ENCODE results near the gene MRPS21.

Gene MRPS21

GRCh38 chr1:150293433-150294253 lies at the start of gene MRPS21:
Gene MRPS21, plus strand, starts transcription at chr1:150293861. Its CDS starts 506 bp downstream, at chr1:150294367.
- peak; percentile 94 for DNase-seq (ENCODE audit: low read depth)
- TF ChIP-seq MAX (IDR thresholded peaks at IDR 0.05; ENCODE audit: low read depth, low read length), result peak; percentile 93
- TF ChIP-seq POLR2A (IDR thresholded peaks at IDR 0.05; ENCODE audit: extremely low read depth, insufficient read length), result peak; percentile 95
- TF ChIP-seq, protein P1, sequence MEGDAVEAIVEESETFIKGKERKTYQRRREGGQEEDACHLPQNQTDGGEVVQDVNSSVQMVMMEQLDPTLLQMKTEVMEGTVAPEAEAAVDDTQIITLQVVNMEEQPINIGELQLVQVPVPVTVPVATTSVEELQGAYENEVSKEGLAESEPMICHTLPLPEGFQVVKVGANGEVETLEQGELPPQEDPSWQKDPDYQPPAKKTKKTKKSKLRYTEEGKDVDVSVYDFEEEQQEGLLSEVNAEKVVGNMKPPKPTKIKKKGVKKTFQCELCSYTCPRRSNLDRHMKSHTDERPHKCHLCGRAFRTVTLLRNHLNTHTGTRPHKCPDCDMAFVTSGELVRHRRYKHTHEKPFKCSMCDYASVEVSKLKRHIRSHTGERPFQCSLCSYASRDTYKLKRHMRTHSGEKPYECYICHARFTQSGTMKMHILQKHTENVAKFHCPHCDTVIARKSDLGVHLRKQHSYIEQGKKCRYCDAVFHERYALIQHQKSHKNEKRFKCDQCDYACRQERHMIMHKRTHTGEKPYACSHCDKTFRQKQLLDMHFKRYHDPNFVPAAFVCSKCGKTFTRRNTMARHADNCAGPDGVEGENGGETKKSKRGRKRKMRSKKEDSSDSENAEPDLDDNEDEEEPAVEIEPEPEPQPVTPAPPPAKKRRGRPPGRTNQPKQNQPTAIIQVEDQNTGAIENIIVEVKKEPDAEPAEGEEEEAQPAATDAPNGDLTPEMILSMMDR (IDR thresholded peaks at IDR 0.05; ENCODE audit: low read depth, low read length), result no peak
- TF ChIP-seq MYC (IDR thresholded peaks at IDR 0.05; ENCODE audit: low read depth, low read length), result peak; percentile 97
- H3K4me3 ChIP-seq (ENCODE audit: low read depth, low read length), result peak within 1 kb of the TSS; percentile 100

- peak; percentile 23 for DNase-seq (ENCODE audit: low read depth)
- no peak for TF ChIP-seq MAX (IDR thresholded peaks at IDR 0.05; ENCODE audit: low read depth, low read length)
- no peak for TF ChIP-seq POLR2A (IDR thresholded peaks at IDR 0.05; ENCODE audit: extremely low read depth, insufficient read length)
- no peak for TF ChIP-seq MYC (IDR thresholded peaks at IDR 0.05; ENCODE audit: low read depth, low read length)
- TF ChIP-seq, protein P1 (IDR thresholded peaks at IDR 0.05; ENCODE audit: low read depth, low read length), result no peak
- no peak overlapping the region for H3K4me3 ChIP-seq (ENCODE audit: low read depth, low read length)
Observed at GRCh38 chr1:150249936-150250335, 43.7 kb upstream of the MRPS21 start.

- TF ChIP-seq MYC (IDR thresholded peaks at IDR 0.05; ENCODE audit: low read depth, low read length) (no peak), POLR2A (IDR thresholded peaks at IDR 0.05; ENCODE audit: extremely low read depth, insufficient read length) (no peak), MAX (IDR thresholded peaks at IDR 0.05; ENCODE audit: low read depth, low read length) (no peak)
- TF ChIP-seq, protein P1 (IDR thresholded peaks at IDR 0.05; ENCODE audit: low read depth, low read length), result no peak
- H3K4me3 ChIP-seq (ENCODE audit: low read depth, low read length), result no peak overlapping the region
- no peak for DNase-seq (ENCODE audit: low read depth)
Observed at GRCh38 chr1:150256198-150256553, 37.5 kb upstream of the MRPS21 start.

DNA sequence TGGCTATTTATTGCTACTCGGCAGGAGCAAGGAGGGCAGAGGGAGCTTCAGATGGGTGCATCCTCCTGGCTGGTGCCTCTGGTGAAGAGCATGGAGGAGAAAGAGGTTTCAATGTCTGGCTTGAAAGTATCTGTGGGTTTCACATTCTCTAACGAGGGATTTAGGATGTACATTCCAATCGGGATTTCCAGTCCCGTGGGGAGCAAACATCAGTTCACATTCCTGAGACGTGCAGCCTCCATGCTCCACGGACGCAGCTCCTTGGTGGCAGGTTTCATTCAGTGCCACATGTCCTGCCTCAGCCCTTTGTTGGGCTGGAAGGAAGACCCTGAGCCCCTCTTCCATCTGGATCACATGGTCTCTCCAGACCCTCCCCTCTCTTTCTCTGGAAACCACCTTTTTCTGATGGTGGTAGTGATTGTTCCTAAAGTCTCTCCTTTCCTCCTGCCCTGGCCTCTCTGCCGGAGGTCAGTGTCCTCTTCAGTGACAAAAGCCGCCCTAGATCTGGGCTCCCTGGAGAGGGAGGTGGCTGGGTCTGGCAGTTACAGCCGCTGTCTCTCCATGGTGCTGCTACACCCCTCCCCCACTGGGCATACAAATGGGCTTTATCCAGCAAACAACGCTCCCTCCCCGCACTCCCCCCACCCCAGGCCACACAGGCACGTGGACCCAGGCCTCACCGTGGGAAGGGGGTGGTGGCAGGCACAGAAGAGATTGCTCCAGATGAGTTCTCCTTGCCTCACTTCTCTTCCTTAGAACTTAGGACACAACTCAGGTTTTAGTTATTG lies 36.9 kb upstream of the MRPS21 start:
- TF ChIP-seq POLR2A (IDR thresholded peaks at IDR 0.05; ENCODE audit: extremely low read depth, insufficient read length) (no peak), MYC (IDR thresholded peaks at IDR 0.05; ENCODE audit: low read depth, low read length) (no peak), MAX (IDR thresholded peaks at IDR 0.05; ENCODE audit: low read depth, low read length) (no peak)
- TF ChIP-seq, protein P1 (IDR thresholded peaks at IDR 0.05; ENCODE audit: low read depth, low read length), result no peak
- no peak overlapping the region for H3K4me3 ChIP-seq (ENCODE audit: low read depth, low read length)
- DNase-seq (ENCODE audit: low read depth), result no peak

GRCh38 chr1:150257624-150258585 lies 35.8 kb upstream of the MRPS21 start, which contains the start of gene CA14:
Gene CA14, plus strand, starts transcription at chr1:150257774. Its CDS starts 355 bp downstream, at chr1:150258129.
- TF ChIP-seq MAX (IDR thresholded peaks at IDR 0.05; ENCODE audit: low read depth, low read length) (no peak), POLR2A (IDR thresholded peaks at IDR 0.05; ENCODE audit: extremely low read depth, insufficient read length) (no peak), MYC (IDR thresholded peaks at IDR 0.05; ENCODE audit: low read depth, low read length) (no peak)
- TF ChIP-seq, protein P1 (IDR thresholded peaks at IDR 0.05; ENCODE audit: low read depth, low read length), result no peak
- no peak within 1 kb of the TSS for H3K4me3 ChIP-seq (ENCODE audit: low read depth, low read length)
- no peak for DNase-seq (ENCODE audit: low read depth)

Data from NB4 (cell line).